ENCODE data around the gene TMEM30B.

Gene TMEM30B

DNA sequence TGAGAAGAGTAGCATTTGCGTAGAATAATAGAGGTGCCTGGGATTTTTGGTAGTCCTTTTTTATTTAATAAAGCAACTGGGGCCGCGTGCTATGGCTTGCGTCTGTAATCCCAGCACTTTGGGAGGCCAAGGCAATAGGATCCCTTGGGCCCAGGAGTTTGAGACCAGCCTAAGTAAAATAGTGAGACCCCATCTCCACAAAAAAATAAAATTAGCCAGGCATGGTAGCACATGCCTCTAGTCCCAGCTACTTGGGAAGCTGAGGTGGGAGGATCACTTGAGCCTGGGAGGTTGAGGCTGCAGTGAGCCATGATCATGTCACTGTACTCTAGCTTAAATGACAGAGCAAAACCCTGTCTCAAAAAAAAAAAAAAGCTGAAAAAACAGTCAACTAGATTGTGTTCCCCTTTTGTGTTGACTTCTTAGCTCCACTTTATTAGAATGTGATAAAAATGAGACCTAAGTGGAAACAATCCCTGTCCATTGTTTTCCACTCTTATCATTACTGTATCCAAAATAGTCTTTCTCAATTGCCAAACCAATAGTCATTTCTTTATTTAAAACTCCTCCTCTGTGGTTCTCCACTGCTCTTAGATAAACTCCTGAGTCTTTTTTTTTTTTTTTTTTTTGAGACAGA lies 47.6 kb upstream of the TMEM30B start:
- no peak overlapping the region for H3K27ac ChIP-seq (replicated peaks)
- DNase-seq (ENCODE audit: low read depth in 1 of 2, low spot score in 1 of 2), result no peak
- no peak for TF ChIP-seq GABPA (IDR thresholded peaks at IDR 0.05; ENCODE audit: low read depth)
- no peak for TF ChIP-seq POLR2AphosphoS5 (IDR thresholded peaks at IDR 0.05; ENCODE audit: low read depth)
- TF ChIP-seq, protein P1, sequence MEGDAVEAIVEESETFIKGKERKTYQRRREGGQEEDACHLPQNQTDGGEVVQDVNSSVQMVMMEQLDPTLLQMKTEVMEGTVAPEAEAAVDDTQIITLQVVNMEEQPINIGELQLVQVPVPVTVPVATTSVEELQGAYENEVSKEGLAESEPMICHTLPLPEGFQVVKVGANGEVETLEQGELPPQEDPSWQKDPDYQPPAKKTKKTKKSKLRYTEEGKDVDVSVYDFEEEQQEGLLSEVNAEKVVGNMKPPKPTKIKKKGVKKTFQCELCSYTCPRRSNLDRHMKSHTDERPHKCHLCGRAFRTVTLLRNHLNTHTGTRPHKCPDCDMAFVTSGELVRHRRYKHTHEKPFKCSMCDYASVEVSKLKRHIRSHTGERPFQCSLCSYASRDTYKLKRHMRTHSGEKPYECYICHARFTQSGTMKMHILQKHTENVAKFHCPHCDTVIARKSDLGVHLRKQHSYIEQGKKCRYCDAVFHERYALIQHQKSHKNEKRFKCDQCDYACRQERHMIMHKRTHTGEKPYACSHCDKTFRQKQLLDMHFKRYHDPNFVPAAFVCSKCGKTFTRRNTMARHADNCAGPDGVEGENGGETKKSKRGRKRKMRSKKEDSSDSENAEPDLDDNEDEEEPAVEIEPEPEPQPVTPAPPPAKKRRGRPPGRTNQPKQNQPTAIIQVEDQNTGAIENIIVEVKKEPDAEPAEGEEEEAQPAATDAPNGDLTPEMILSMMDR (IDR thresholded peaks at IDR 0.05; ENCODE audit: insufficient read depth, low read length), result no peak
- no peak overlapping the region for H3K4me3 ChIP-seq (replicated peaks; ENCODE audit: insufficient read depth, low read length)
- H3K27me3 ChIP-seq (ENCODE audit: insufficient read depth, poor library complexity, severe bottlenecking), result peaks cover 8% of the 10 kb centered on the region

DNA sequence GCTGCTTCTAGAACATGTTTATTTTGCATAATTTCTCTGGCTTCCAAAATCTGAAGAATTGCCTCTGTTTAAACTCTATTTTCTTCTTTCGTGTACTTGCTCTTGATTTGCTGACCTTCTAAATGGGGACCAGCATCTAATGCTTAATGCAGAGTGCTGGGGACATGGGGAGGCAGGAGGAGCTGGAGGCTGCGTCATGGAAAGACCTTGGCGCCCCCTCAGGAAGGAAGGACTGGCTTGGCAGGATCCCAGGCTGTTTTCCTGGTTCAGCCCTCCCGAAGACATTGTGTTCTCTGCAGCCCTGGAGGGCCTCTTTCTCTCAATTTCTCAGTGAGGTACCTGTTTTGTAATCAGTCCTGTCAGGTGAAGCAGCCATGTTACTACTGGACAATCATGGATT lies 45.7 kb upstream of the TMEM30B start:
- Histone ChIP-seq H3K27me3 (ENCODE audit: insufficient read depth, poor library complexity, severe bottlenecking) (peaks cover 26% of the 10 kb centered on the region), H3K4me3 (replicated peaks; ENCODE audit: insufficient read depth, low read length) (no peak overlapping the region), H3K27ac (replicated peaks) (no peak overlapping the region)
- TF ChIP-seq, protein P2, sequence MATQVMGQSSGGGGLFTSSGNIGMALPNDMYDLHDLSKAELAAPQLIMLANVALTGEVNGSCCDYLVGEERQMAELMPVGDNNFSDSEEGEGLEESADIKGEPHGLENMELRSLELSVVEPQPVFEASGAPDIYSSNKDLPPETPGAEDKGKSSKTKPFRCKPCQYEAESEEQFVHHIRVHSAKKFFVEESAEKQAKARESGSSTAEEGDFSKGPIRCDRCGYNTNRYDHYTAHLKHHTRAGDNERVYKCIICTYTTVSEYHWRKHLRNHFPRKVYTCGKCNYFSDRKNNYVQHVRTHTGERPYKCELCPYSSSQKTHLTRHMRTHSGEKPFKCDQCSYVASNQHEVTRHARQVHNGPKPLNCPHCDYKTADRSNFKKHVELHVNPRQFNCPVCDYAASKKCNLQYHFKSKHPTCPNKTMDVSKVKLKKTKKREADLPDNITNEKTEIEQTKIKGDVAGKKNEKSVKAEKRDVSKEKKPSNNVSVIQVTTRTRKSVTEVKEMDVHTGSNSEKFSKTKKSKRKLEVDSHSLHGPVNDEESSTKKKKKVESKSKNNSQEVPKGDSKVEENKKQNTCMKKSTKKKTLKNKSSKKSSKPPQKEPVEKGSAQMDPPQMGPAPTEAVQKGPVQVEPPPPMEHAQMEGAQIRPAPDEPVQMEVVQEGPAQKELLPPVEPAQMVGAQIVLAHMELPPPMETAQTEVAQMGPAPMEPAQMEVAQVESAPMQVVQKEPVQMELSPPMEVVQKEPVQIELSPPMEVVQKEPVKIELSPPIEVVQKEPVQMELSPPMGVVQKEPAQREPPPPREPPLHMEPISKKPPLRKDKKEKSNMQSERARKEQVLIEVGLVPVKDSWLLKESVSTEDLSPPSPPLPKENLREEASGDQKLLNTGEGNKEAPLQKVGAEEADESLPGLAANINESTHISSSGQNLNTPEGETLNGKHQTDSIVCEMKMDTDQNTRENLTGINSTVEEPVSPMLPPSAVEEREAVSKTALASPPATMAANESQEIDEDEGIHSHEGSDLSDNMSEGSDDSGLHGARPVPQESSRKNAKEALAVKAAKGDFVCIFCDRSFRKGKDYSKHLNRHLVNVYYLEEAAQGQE (IDR thresholded peaks at IDR 0.05; ENCODE audit: insufficient replicate concordance, low read depth), result no peak
- TF ChIP-seq POLR2AphosphoS5 (IDR thresholded peaks at IDR 0.05; ENCODE audit: low read depth), result no peak
- TF ChIP-seq SPI1 (IDR thresholded peaks at IDR 0.05; ENCODE audit: borderline replicate concordance, low read depth), result no peak
- TF ChIP-seq GABPA (IDR thresholded peaks at IDR 0.05; ENCODE audit: low read depth), result no peak
- TF ChIP-seq, protein P1 (IDR thresholded peaks at IDR 0.05; ENCODE audit: insufficient read depth, low read length), result no peak
- DNase-seq (ENCODE audit: low read depth in 1 of 2, low spot score in 1 of 2), result no peak

DNA sequence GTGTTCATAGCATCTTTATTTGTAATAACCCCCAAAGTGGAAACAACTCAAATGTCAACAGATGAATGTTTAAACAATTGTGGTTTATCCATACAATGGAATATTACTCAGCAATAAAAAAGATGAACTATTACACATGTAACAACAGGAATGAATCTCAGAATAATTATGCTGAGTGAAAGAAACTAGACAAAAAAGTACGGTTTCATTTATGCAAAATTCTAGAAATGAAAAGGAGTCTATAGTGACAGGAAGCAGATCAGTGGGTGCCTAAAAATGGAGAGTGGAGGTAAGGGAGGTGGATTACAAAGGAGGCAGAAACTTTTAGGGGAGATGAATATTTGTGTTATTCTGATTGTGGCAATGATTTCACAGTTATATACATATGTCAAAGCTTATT lies 45.0 kb upstream of the TMEM30B start:
- TF ChIP-seq, protein P1 (IDR thresholded peaks at IDR 0.05; ENCODE audit: insufficient read depth, low read length), result no peak
- no peak for TF ChIP-seq GABPA (IDR thresholded peaks at IDR 0.05; ENCODE audit: low read depth)
- no peak for TF ChIP-seq POLR2AphosphoS5 (IDR thresholded peaks at IDR 0.05; ENCODE audit: low read depth)
- TF ChIP-seq, protein P2 (IDR thresholded peaks at IDR 0.05; ENCODE audit: insufficient replicate concordance, low read depth), result no peak
- TF ChIP-seq SPI1 (IDR thresholded peaks at IDR 0.05; ENCODE audit: borderline replicate concordance, low read depth), result no peak
- no peak overlapping the region for H3K4me3 ChIP-seq (replicated peaks; ENCODE audit: insufficient read depth, low read length)
- H3K27ac ChIP-seq (replicated peaks), result no peak overlapping the region
- no peak for DNase-seq (ENCODE audit: low read depth in 1 of 2, low spot score in 1 of 2)
- peaks cover 31% of the 10 kb centered on the region for H3K27me3 ChIP-seq (ENCODE audit: insufficient read depth, poor library complexity, severe bottlenecking)

DNA sequence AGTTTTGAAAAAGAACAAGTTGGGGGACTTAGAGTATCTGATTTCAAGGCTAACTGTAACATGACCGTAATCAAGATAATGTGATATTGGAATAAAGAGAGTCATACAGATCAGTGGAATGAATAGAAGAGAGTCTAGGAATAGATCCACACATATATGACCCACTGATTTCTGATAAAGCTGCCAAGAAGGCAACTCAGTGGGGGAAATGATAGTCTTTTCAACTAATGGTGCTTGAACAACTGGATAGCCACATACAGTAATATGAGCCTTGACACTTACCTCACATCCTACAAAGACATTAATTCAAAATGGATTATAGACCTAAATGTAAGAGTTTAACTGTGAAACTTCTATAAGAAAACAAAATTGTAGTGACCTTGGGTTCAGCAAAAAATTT lies 44.0 kb upstream of the TMEM30B start:
- Histone ChIP-seq H3K27ac (replicated peaks) (no peak overlapping the region), H3K27me3 (ENCODE audit: insufficient read depth, poor library complexity, severe bottlenecking) (peaks cover 36% of the 10 kb centered on the region), H3K4me3 (replicated peaks; ENCODE audit: insufficient read depth, low read length) (no peak overlapping the region)
- TF ChIP-seq SPI1 (IDR thresholded peaks at IDR 0.05; ENCODE audit: borderline replicate concordance, low read depth) (no peak), POLR2AphosphoS5 (IDR thresholded peaks at IDR 0.05; ENCODE audit: low read depth) (no peak), GABPA (IDR thresholded peaks at IDR 0.05; ENCODE audit: low read depth) (no peak)
- TF ChIP-seq, protein P2 (IDR thresholded peaks at IDR 0.05; ENCODE audit: insufficient replicate concordance, low read depth), result no peak
- TF ChIP-seq, protein P1 (IDR thresholded peaks at IDR 0.05; ENCODE audit: insufficient read depth, low read length), result no peak
- DNase-seq (ENCODE audit: low read depth in 1 of 2, low spot score in 1 of 2), result no peak
